LHCN-M2 (cell line): ENCODE data around the gene CDRT4. TPM values are rescaled to one million over a fixed set of nuclear protein-coding genes. Genes with fewer than 3 reads are reported as not detected.
"Not testable (repeated sequence)": the region's sequence is repeated elsewhere in the genome, so short reads cannot be mapped to it uniquely, and the experiment has no call there.

Experiments
- DNase-seq: peaks from one replicate; pipeline ENCODE4 v3.0.0-alpha.2; 2012; ENCODE audit warnings: low read depth
- total RNA-seq: library from RNA; depleted of rRNA; stranded (reverse); fragments of >200 nt; gene quantifications from 2 replicates; pipeline ENCODE4 v1.2.3, GENCODE V29; 2014

The CDRT4 gene
- total RNA-seq, 1 experiment from 2014 or later = not detected

DNA sequence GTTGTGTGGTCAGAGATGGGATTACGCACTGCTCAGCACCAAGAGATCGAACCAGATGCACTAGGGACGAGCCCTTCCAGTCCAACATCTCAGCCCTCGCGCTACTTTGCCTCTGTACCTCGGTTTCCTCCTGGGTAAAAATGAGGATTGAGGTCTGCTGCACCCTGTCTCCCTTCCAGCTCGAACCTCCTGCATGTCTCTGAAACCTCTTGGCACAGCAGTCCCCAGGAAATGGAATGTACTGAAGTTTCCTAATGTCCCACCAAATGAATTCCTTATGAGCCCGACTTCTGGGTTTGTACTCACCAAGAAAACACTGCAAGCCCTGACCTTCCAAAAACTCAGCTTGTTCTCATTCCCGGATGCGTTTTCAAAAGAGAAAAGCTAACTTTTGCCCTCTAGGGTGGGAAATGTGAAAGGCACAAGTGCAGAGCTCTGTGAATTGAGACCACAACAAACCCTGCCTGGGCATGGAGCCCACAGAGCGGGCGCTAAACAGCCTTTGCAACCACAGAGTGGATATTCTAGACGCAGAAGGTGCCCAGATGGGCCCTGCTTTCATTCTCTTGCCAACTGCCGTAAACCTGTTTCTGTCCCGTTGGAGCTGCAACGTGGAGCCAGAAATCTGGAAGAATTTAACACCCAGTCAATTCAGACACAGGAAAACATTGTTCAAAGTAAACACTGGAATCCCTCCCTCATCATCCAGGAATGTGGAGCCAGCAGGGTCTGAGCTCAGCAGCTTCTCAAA, 10.3 kb downstream of the CDRT4 start:
- DNase-seq = peak; percentile 94

DNA sequence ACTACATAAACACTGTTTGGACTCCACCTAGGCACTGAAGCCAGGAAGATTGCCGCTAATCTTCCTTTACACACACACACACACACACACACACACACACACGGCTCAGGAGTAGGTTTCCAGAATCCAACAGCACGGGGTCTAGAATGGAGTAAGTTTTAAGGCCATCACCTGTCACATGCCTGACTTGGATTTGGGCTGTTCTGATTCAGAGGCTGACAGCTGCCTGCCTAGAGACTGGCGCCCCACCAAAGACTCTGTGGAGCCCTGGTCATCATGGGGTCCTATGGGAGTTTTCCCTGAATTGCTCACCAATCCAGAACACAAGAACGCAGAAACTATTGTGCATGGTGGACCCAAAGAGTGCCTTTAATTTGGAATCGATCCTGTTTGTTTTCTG, 10.9 kb downstream of the CDRT4 start:
- DNase-seq = peak; percentile 88

DNA sequence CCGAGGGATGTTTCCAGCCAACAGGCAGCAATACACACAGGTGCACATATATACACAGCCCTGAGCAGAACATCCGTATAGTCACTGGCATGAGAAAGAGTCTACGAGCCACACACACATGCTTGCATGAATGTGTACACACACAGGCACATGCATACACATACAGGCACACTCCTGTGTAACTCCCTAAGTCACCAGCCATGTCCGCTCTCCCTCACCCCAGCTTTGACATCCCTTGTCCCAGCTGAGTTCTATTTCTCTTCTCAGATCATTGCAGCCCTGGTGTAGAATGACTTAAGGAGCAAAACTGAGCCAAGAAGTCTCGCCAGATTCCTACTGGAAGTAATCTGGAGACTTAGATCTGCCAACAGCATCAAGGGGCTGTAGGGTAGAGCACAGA, 13.1 kb downstream of the CDRT4 start:
- no peak for DNase-seq

DNA sequence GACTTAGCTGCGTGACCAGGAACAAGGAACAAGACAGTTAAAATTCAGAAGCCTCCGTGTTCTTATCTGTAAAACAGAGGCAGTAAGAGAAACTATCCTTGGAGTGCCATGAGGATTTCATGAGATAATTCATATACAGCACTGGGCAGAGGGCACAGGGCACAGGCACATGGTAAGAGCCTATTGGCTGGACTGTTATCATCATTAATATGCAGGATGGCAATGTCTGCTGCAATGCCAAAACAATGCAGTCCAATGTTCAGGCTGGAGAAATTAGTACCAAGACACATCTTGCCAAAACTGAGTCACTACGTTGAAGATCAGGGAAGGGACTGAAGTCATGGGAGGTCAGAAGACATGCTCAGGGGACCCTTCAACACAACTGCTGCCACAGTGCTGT, 13.6 kb downstream of the CDRT4 start:
- no peak for DNase-seq

DNA sequence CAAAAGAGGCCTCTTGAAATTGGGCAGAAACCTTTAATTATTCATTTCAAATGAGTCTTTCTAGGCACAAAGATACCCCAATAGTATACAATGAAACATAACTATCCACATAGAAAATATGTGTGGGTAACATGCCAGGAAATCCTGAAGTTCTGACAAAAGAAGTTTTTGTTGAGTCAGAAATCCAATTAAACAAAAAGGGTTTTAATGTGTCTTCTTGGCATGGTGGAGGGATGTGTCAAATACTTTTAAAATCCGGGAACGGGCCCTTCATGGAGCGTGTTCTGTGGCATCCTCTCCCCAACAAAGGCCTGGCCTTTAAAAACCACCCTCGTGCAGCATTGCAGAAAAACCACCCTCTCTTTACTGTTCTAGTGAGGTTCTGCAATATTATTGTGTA, 14.2 kb downstream of the CDRT4 start:
- DNase-seq = no peak

DNA sequence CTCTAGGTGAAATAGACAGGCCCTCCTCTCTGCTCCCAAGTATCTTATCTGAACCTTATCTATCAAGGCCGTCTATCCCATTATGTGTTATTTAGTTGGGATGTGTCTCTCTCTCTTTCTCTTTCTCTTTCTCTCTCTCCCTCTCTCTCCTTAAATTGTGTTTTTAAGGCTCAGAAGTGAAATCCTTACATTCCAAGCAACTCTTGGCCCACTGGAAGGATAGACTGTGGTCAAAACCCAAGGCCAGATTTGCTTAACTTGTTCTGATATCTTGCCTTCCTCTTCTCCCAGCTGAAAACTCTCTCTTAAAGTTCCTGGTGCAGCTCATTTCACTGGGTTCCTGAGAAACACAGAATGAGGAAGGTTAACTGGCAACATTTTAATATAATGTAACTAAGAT, 14.7 kb downstream of the CDRT4 start:
- no peak for DNase-seq

DNA sequence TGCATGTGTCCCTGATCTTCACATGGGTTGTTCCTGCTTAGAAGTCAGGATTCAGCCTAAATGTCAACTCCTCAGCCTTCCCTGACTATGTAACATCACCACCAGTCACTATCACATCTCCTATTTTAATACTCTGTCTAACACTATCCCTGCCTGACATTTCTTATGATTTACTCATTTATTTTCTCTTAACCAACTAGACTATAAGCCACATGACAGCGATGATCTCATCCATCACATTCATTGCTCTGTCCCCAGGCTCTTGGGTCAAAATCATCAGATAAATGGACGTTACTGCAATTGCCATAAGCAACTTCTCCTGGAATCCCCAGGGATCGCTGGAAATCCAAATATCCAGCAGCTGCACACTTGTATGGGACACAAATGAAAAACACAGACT, 15.7 kb downstream of the CDRT4 start:
- peak; percentile 58 for DNase-seq

DNA sequence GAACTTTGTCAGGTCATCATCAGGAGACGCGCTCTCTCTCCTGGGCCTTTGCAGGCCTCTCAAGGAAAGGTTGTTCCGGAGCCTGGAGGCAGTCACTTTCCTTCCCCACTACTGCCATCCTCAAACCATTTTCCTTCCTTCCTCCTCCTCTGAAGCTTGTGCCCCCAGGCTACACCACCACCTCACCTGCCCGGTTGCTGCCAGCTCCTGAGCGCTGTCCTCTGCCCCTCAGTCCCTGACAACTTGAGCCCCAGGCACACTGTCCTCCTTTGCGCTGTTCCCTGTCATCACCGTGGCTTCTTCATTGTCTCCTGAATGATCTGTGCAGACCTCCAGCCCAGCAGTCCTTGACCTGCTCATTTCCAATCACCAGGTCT, 18.9 kb downstream of the CDRT4 start:
- DNase-seq = no peak

DNA sequence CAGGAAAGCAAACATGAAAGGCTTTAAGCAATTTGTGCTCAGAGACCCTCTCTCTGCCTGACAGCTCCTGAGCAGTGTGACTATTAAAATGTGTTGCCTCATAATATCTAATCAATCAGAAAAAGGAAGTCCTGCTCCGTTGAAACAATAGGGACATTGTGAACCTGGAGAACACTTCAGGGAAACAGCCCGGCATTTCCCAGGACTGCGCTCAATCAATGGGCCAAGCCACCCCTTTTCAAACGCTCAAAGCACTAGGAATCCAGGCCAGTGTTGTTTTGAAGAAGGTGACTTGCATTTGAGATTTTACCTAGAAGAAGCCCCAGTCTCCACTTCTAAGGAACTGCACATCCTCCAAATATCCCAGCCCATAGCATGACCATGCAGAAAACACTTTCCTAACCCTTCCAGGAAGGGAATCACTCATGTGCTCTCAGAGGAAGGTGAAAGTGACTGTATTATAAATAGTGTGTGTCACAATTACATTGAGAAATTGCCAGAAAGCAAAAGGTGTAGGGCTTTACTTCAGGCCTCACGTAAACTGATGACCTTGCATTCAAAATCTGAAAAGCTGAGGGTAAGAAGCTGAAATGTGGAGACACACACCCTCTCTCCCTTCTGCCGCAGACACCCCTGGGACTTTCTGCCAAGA, 19.4 kb downstream of the CDRT4 start:
- no peak for DNase-seq

DNA sequence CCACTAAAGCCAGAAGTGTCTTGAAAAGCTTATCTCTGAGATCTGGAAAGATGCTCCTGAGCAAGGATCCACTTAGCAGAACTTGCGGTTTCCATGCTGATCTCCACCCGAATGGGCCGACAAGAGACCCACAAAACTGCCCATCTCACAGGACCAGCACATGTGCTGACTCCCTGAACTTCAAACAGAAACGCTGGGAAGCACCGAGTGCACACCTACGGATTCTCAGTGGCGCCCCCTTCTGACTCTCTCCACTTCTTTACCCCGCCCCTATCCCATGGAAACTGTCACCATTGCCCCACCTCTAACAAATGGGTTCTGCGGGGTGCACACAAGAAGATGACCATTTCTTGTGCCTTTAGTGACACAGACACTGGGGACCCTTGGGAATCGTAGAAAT, 21.4 kb downstream of the CDRT4 start:
- DNase-seq = no peak

DNA sequence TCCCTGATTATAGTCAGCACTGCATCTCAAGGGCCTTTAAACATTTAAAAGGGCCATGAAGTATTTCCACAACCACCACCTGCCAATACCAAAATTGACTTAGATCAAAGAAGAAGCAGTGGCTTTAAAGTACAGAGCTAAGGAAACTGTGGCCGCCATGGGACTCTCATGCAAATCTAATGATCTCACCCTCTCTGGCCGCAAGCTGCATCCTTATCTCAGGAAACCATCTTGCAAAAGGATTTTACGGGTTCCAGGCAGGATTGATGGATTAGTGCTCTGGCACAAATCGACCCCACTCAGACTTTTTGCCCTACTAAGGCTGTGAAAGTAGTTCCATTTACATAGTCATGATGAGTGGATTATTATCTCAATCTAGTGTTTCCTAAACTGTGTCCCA, 22.6 kb downstream of the CDRT4 start:
- DNase-seq = no peak

DNA sequence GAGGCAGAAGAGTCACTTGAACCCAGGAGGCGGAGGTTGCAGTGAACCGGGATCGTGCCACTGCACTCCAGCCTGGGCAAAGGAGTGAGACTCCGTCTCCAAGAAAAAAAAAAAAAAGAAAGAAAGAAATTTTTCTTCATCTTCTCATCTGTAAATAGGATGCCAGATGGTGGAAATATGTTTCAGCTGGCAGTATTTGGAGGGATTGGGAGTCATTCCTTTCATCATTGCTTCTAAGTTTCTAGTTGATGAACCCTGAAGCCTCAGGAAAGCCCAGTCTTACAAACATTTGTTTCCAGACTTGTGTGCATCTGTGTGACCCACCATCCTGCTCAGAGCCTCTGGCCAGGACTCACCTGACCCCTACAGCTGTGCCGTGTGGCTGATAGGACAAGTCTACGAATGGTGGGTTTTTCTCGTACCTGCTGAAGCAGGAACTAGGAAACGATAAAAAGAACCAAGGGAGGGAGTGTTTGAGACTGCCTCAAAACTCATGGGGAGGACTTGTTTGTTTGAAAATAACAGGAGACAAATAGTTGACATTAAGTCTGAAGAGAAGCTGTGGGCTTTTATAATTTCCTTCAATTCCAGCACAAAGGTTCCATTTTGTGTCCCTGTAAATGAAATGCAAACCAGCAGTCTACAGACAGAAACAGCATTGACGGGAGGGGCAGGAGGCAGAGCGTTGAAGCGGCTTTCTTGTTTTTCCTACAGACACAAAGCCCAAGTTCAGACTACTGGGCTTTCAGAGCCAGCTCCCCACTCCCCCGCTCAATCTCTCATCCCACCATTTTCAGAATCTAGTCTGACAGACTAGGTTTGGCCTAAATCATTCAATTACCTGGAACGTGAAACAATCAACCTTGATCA, 24.9 kb downstream of the CDRT4 start:
- no peak for DNase-seq

DNA sequence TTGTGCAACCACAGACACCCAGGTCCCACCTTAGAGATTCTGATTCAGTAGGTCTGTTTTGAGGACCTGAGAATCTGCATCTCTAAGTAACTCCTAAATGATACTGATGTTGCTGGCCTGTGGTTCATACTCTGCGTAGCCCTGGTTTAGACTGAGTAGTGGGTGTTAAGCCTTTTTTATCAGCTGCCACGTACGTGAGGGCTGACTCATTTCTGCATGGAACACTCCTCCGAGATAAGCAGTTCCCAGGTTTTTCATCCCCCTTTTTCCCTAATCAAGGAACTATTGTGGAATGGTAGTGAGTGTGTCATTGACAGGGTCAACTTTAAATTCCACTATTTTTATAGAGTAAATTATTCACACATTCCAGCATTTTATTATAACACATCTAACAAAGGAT, 26.1 kb downstream of the CDRT4 start:
- DNase-seq = no peak

DNA sequence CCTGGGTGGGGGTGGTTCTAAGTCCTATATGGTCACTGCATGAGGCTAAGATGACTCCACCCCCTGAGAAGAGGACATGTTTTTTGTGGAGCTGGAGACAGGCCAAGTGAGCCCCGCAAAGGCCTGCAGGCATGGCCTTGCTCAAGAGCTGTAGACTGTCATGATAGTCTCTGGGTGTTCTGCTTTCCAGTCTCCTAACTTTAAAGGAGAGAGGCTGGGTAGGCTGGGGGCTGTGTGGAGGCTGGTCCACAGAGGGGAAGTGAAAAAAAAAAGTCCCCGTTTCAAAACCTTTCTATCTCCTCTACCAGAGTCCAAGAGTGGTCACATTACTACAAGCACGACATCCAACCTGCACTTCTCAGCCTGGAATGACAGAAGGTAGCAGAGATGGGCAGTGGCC, 27.1 kb downstream of the CDRT4 start:
- no peak for DNase-seq

DNA sequence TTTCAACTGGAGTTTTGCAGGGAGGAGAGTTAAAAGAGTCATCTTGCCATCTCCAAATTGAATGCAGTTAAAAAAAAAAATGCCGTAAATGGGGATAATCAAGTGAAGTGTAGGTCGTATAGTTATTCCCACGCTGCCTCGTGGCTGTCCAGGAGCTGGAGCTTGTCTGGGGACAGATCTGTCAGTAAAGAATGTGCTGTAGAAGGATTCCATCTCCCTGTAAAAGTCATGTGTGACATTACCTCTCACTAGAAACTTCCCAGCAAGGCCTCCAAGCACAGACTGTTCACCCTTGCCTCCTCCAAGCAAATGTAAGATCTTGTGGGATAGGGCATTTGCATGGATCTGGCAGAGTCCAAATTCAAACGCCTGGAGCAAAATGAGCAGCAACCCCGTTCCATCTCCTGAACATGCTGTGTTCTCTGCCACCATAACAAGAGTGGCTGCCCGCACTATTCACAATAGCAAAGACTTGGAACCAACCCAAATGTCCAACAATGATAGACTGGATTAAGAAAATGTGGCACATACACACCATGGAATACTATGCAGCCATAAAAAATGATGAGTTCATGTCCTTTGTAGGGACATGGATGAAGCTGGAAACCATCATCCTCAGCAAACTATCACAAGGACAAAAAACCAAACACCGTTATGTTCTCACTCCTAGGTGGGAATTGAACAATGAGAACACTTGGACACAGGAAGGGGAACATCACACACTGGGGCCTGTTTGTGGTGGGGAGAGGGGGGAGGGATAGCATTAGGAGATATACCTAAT, 28.0 kb downstream of the CDRT4 start:
- not testable (repeated sequence) for DNase-seq

DNA sequence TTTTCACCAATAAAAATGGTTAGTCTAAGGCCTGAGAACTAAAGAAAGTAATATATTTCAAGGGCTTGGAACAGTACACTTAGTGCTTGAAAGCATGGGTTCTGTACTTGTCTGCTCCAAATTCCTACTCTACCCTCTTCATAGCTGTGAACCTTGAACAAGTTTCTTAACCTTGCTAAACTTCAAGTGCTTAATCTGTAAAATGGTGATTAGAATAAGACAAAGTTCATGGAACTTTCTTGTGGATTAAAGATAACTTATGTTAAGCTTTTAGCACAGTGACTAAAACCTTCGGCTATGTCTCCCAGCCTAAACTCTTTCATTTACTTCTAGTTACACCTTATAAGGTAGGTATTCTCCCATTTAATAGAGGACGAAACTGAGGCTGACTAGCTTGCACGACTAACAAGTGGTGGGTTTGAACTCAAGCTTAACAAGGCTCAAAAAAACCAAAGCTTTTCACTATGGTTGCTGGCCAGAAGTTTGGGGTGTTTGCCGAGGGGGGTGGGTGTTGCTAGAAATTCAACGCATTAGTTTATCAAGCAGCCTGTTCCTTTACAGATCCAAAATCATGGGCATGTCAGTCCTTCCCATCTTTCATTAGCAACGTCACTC, 28.8 kb downstream of the CDRT4 start:
- no peak for DNase-seq

DNA sequence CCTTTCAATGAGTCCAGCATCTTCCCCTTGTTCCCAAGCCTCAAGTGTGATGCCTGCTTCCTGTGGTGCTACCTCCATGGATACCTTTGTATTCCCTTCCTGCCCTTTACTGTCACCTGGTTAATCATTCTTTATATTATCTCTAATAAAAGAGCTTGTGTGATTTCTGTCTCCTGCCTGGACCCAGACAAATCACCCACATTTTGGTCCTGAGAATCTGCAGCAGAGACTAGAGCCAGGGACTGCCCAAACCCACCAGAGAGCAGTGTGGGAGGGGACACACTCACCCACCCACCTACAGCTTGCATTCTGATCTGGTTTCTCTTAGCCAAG, 30.2 kb downstream of the CDRT4 start:
- DNase-seq = no peak

DNA sequence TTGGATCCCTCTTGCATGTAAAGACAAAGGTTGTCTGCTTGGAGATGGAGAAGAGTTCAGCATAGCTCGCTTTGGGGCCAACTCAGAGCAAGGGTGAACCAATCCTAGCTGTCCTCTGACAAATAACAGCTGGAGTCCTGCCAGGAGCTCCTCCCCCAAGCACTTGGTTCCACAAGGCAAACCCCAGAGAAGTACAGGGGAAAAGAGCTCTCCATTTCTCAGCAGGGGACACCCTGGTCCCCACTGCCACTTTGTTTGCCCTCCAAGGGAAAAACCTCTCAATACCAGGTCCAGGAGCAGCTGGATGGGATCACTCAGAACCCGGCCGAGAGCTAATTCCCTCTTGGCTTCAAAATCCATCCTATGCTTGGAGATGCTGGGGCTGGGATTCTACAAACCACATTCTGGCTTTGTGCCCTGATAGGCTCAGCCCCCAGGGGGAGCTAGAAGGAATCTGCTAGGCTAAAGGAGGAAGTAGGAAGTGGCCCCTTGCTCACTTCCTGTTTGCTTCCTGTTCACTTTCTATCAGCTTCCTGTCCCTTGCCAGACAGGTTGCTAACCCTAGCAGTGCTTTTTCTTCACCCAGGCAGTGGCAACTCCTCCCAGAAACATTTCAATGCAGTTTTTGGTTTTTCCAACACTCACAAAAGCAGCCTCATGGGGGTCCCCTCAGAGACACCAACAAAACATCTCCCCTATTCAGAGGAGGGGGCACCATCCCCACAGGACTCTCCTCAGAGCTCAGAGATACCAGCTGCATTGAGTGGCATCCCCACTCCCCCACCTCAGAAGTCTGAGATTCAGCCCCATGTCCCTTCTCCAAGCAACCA, 30.7 kb downstream of the CDRT4 start:
- DNase-seq = peak; percentile 63

DNA sequence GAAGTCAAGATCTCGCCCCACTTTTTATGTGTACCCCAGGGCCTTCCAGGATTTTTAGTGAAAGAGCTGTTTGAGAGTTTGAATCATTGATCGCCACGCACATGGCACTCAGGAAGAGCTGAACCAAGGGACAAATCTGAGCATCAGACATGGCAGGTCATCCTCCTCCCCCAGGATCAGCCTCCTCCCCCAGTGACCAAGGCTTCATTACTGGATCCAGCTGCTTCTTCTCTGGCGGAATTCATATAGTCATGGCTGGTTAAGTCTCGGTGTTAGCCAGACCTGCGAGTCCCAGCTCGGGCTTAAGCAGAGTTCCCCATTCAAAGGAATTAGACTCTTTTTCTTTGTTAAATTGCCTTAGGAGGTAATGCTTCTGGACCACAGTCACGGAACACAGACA, 32.5 kb downstream of the CDRT4 start:
- DNase-seq = no peak

DNA sequence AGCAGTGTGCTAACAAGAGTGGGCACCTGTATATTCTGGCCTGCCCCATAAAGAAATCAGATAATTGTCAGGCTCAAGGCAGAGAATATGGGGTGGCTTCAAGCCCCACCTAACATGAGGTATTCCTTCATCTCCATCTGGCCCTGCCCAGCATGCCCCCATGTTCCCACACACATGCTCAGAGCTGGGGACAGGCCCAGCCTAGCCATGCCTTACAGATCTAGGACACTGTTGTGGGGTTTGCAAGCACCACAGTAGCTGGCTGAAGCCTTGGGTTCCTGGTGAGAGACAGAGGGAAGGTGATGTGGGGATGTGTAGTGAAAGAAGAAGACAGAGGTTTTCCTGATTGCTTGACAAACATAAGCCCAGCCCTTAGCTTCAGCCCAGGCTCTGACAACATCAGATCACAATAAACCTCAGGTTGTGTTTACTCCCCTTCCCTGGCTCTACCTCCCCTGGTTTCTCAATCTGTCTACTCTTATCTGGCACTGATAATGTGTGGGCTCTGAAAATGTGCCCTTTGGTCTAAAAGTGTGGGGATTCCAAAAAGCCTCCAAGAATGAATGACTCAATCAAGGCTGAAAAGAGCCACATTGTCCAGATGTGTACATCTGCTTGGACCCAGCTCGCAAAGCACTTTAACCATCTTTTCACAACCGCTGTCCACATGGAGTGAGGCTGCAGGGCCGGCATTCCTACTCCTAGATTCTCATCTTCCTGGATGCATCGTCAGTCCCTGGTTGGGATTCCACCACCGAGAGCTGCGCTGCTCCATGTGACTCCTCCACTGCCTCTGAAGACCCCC, 34.4 kb downstream of the CDRT4 start:
- DNase-seq = no peak
